NT2/D1 (cell line): ENCODE data around the gene DAPL1.

ENCODE experiments used
- DNase-seq: peaks from one replicate; pipeline ENCODE4 v3.0.0-alpha.2; 2011; ENCODE audit warnings: low read depth, low spot score
- H3K27me3 ChIP-seq: 2 replicates; pipeline ENCODE4 v1.6.0; 2011; ENCODE audit warnings: mild to moderate bottlenecking; ENCODE audit not compliant: insufficient read length, insufficient read depth
- H3K36me3 ChIP-seq: 2 replicates; pipeline ENCODE4 v1.6.1; 2011; ENCODE audit warnings: mild to moderate bottlenecking, low read length, mixed read lengths; ENCODE audit not compliant: insufficient read depth, insufficient read length
- H3K4me1 ChIP-seq: 2 replicates; pipeline ENCODE4 v1.5.1; 2011; ENCODE audit not compliant: insufficient read depth, insufficient read length
- H3K4me3 ChIP-seq: 2 replicates; pipeline ENCODE4 v1.5.1; 2011; ENCODE audit warnings: low read depth; ENCODE audit not compliant: insufficient read length
- H3K9ac ChIP-seq: 2 replicates; pipeline ENCODE4 v1.6.0; 2011; ENCODE audit warnings: low read depth; ENCODE audit not compliant: insufficient read length
- H3K9me3 ChIP-seq: 2 replicates; pipeline ENCODE4 v1.5.1; 2011; ENCODE audit warnings: mild to moderate bottlenecking, low read length; ENCODE audit not compliant: insufficient read depth
- SUZ12 ChIP-seq: IDR thresholded peaks from 2 replicates; pipeline ENCODE4 v1.6.1; 2011; ENCODE audit not compliant: insufficient read length, insufficient read depth; ENCODE audit errors: extremely low read depth
- YY1 ChIP-seq: IDR thresholded peaks from 2 replicates; pipeline ENCODE4 v1.6.1; 2011; ENCODE audit not compliant: insufficient read length, insufficient read depth
- ZNF274 ChIP-seq: IDR thresholded peaks from 2 replicates; pipeline ENCODE4 v1.6.1; 2011; ENCODE audit warnings: mild to moderate bottlenecking, low read depth, low read length

Gene DAPL1

DNA sequence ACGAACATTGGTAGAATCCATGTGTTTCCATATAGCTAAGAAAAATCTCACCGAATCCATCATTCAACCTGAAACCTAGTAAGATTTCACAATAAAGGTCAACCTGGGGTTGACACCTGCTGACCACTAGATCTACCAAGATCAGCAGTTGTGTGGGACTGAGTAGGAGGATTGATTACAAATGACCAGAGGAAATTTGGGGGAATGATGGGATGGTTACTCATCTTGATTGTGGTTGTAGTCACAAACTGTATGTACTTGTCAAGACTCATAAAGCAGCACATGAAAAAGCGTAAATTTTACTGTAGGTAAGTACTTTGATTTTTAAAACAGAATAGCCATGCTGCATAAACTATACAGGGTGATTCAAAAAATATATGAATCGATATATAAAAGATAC lies 14.7 kb downstream of the DAPL1 start:
- no peak overlapping the region for H3K4me3 ChIP-seq
- TF ChIP-seq ZNF274 (no peak), SUZ12 (no peak), YY1 (no peak)
- H3K36me3 ChIP-seq, result no peaks in the 10 kb centered on the region
- no peak overlapping the region for H3K9ac ChIP-seq
- no peak for DNase-seq
- H3K4me1 ChIP-seq, result no peaks in the 10 kb centered on the region
- H3K27me3 ChIP-seq, result no peaks in the 10 kb centered on the region
- no peaks in the 10 kb centered on the region for H3K9me3 ChIP-seq

GRCh38 chr2:158810731-158811460 lies 15.8 kb downstream of the DAPL1 start:
- no peaks in the 10 kb centered on the region for H3K4me1 ChIP-seq
- no peaks in the 10 kb centered on the region for H3K9me3 ChIP-seq
- no peak overlapping the region for H3K4me3 ChIP-seq
- H3K27me3 ChIP-seq, result no peaks in the 10 kb centered on the region
- H3K36me3 ChIP-seq, result no peaks in the 10 kb centered on the region
- TF ChIP-seq ZNF274 (no peak), SUZ12 (no peak), YY1 (no peak)
- no peak for DNase-seq
- H3K9ac ChIP-seq, result no peak overlapping the region

DNA sequence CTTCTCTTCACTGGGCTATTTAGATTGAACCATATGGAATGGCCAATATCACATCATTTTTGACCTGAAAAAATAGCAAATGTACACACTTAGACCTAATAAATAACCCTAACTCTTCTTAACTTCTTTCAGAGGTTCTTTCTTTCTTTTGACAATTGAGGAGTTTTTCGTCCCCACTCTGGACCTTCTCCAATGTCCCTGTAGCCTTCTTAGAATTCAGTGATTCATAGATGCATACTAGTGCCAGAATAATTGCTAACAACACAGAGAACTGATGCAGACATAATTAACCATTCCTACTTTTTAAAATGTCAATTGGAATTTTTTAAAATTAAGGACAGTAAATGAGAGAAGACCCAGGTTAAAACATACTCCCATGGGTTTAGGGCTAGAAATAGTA lies 20.0 kb downstream of the DAPL1 start:
- DNase-seq, result no peak
- Histone ChIP-seq H3K9me3 (no peaks in the 10 kb centered on the region), H3K9ac (no peak overlapping the region), H3K27me3 (no peaks in the 10 kb centered on the region), H3K4me3 (no peak overlapping the region), H3K4me1 (no peaks in the 10 kb centered on the region), H3K36me3 (no peaks in the 10 kb centered on the region)
- no peak for TF ChIP-seq YY1
- TF ChIP-seq SUZ12, result no peak
- TF ChIP-seq ZNF274, result no peak

DNA sequence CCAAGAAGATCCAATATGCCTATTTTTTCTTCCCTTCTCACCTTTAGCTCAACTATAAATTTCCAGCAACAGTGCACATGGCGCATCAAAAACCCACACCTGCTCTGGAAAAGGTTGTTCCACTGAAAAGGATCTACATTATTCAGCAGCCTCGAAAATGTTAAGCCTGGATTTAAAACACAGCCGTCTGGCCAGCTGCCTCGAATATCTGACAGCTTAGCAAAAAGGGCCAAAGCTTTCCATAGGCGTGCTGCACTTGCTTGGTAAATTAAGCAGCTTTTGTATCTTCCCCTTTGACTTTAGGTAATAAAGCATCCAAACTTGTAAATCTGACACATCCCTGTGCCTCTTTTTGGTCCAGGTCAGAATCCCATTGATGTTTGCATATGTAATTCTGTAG lies 20.5 kb downstream of the DAPL1 start:
- H3K27me3 ChIP-seq, result no peaks in the 10 kb centered on the region
- TF ChIP-seq SUZ12 (no peak), YY1 (no peak), ZNF274 (no peak)
- no peaks in the 10 kb centered on the region for H3K4me1 ChIP-seq

DNA sequence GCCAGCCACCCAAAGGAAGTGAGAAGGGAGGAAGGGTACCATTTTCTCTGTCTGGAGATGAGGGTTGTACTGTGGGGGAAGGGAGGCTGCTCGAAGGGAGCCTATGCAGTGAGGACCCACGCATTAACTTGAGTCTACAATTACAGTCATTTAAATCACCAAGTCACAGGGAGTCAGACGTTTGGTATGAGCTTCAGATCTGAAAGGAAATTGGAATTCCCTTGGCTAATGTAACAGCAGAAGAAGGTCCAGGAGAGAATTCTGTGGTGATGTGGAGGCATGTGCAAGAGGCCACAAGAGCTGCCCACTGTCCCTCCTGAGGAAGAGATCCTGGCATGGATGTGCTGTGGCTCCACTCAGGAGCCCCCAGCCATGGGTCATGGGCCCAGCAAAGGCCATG lies 22.5 kb downstream of the DAPL1 start:
- Histone ChIP-seq H3K27me3 (no peaks in the 10 kb centered on the region), H3K9me3 (no peaks in the 10 kb centered on the region), H3K9ac (no peak overlapping the region), H3K4me3 (no peak overlapping the region), H3K4me1 (no peaks in the 10 kb centered on the region), H3K36me3 (no peaks in the 10 kb centered on the region)
- TF ChIP-seq YY1 (no peak), ZNF274 (no peak), SUZ12 (no peak)
- DNase-seq, result no peak

More for the DNA sequence above, 20.5 kb downstream of the DAPL1 start:
- Histone ChIP-seq H3K36me3 (no peaks in the 10 kb centered on the region), H3K9me3 (no peaks in the 10 kb centered on the region), H3K9ac (no peak overlapping the region), H3K4me3 (no peak overlapping the region)
- DNase-seq, result no peak

DNA sequence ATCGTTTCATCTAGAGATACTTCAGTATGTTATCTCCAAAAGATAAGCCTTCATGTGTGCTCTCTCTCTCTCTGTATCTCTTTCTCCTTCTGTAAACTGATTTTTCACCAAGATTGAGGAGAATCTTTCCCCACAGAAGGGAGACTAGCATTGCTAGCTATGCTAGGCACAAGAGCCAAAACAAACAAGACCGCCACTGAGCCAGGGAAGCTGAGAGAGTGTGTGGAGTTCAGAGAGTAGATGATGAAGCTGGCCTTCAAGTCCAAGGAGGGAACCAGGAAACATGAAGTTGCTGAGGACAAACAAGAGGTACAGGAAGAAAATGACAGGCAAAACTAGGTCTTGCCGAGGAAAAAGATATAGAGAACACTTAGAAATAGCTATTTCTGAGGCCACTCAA lies 23.4 kb downstream of the DAPL1 start:
- Histone ChIP-seq H3K4me3 (no peak overlapping the region), H3K4me1 (no peaks in the 10 kb centered on the region), H3K9me3 (no peaks in the 10 kb centered on the region), H3K27me3 (no peaks in the 10 kb centered on the region), H3K36me3 (no peaks in the 10 kb centered on the region), H3K9ac (no peak overlapping the region)
- DNase-seq, result no peak
- TF ChIP-seq ZNF274, result no peak
- TF ChIP-seq YY1, result no peak
- no peak for TF ChIP-seq SUZ12

DNA sequence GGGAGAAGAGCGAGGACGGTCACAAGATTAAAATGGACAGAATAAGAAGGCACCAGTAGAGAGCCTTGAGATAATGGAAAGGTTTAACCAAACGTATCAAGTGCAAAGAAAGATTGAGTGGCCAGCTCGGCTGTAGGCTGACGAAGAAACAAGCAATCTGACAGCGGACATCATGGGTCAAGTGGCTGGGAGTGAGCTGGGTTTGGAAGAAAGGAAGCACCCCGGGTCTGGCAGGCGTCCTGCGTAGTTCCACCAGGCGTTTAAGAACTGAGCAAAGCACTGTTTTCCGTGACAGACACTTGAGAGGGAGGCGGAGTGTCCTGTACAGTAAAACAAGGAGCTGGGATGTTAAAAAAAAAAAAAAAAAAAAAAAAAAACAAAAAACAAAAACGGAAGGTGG lies 27.1 kb downstream of the DAPL1 start:
- Histone ChIP-seq H3K27me3 (no peaks in the 10 kb centered on the region), H3K9ac (no peak overlapping the region), H3K36me3 (no peaks in the 10 kb centered on the region), H3K4me1 (no peaks in the 10 kb centered on the region), H3K9me3 (no peaks in the 10 kb centered on the region), H3K4me3 (no peak overlapping the region)
- TF ChIP-seq YY1 (no peak), ZNF274 (no peak), SUZ12 (no peak)
- DNase-seq, result no peak

GRCh38 chr2:158823486-158824237 lies 28.5 kb downstream of the DAPL1 start:
- Histone ChIP-seq H3K9ac (no peak overlapping the region), H3K36me3 (no peaks in the 10 kb centered on the region), H3K4me3 (no peak overlapping the region), H3K27me3 (no peaks in the 10 kb centered on the region), H3K9me3 (no peaks in the 10 kb centered on the region), H3K4me1 (no peaks in the 10 kb centered on the region)
- TF ChIP-seq SUZ12 (no peak), ZNF274 (no peak), YY1 (no peak)
- no peak for DNase-seq
